HepG2 (cell line): ENCODE measurements around the gene IQCE. TPM values are rescaled to one million over a fixed set of nuclear protein-coding genes. Genes with fewer than 3 reads are reported as not detected.

Source experiments
- ATAC-seq: fragments of 200-7000 bp; cut with Tn5 transposase; 3 replicates; pipeline ENCODE4 v1.9.1; 2020; ENCODE audit warnings: mild to moderate bottlenecking, moderate library complexity
- BruUV-seq: library from RNA; stranded (reverse); fragments of 400-500 nt; replicated peaks from 2 replicates; lab custom pipeline; 2021; lab: Mats Ljungman, UMichigan
- CTCF ChIA-PET: fragments of 300-600 bp; formaldehyde crosslinking; extraction: SDS; loops from one replicate; lab custom pipeline; 2021; ENCODE audit warnings: low total read pairs, inconsistent platforms, low intra/inter-chr PET ratio; lab: Yijun Ruan, JAX
- POLR2A ChIA-PET: fragments of 350-600 bp; sonication (Branson Sonifier 250); formaldehyde crosslinking; loops from one replicate; lab custom pipeline; 2020; ENCODE audit warnings: antibody characterized with exemption, inconsistent platforms; lab: Yijun Ruan, JAX
- DNase-seq: peaks from one replicate; pipeline ENCODE4 v3.0.0-alpha.2; 2015; ENCODE audit warnings: low spot score
- FAIRE-seq: peaks from 3 replicates; lab custom pipeline; 2011; peaks lifted over from hg19 to GRCh38; lab: Jason Lieb, UNC
- H2AFZ ChIP-seq: one replicate; pipeline ENCODE4 v1.6.1; 2011; ENCODE audit warnings: low read length, inconsistent platforms
- H3K27ac ChIP-seq: fragments of 300-600 bp; 3 replicates; pipeline ENCODE4 v1.8.0; 2011; ENCODE audit warnings: mixed run types, mild to moderate bottlenecking, mixed read lengths, low read length, inconsistent platforms; ENCODE audit not compliant: insufficient read depth; ENCODE audit errors: extremely low read length
- H3K27me3 ChIP-seq, 2 experiments: fragments of 200-600 bp in 1 of 2; 2 replicates in 1 of 2; 3 replicates in 1 of 2; pipeline versions ENCODE4 v1.6.0 to v1.8.0; 2011; ENCODE audit warnings: low read length in 2 of 2, mild to moderate bottlenecking in 2 of 2, moderate library complexity in 2 of 2, inconsistent platforms in 1 of 2; ENCODE audit not compliant: insufficient read depth in 2 of 2, control insufficient read depth in 1 of 2
- H3K36me3 ChIP-seq, 2 experiments: fragments of 200-600 bp in 1 of 2; replicated peaks in 1 of 2; 2 replicates in 1 of 2; 3 replicates in 1 of 2; pipeline versions ENCODE4 v1.5.1 to v1.8.0; 2011; ENCODE audit warnings: low read length in 2 of 2, inconsistent platforms in 1 of 2; ENCODE audit not compliant: insufficient read depth in 2 of 2, control insufficient read depth in 1 of 2
- H3K4me1 ChIP-seq: 2 replicates; pipeline ENCODE4 v1.5.1; 2012; ENCODE audit warnings: low read length, inconsistent platforms; ENCODE audit not compliant: insufficient read depth
- H3K4me2 ChIP-seq: 2 replicates; pipeline ENCODE4 v1.6.0; 2011; ENCODE audit warnings: low read depth, low read length, inconsistent platforms
- H3K4me3 ChIP-seq, 3 experiments: fragments of 200-600 bp in 1 of 3; sonication (generic), shearing (Covaris generic) in 1 of 3; replicated peaks in 1 of 3; 2 replicates each; pipeline ENCODE4 v1.5.1; 2011 to 2016; ENCODE audit warnings: low read length in 3 of 3, inconsistent platforms in 2 of 3, low read depth in 2 of 3, mild to moderate bottlenecking in 2 of 3, control low read depth in 1 of 3, mixed read lengths in 1 of 3; ENCODE audit not compliant: insufficient read depth in 1 of 3
- H3K79me2 ChIP-seq: one replicate; pipeline ENCODE4 v1.6.1; 2011; ENCODE audit warnings: low read length, inconsistent platforms; ENCODE audit not compliant: insufficient read depth
- H3K9ac ChIP-seq: 2 replicates; pipeline ENCODE4 v1.6.0; 2011; ENCODE audit warnings: mild to moderate bottlenecking, low read depth, low read length, inconsistent platforms; ENCODE audit not compliant: insufficient read depth
- H3K9me3 ChIP-seq: 2 replicates; pipeline ENCODE4 v1.5.1; 2012; ENCODE audit warnings: mild to moderate bottlenecking, low read length
- H4K20me1 ChIP-seq: 2 replicates; pipeline ENCODE4 v1.6.0; 2011; ENCODE audit warnings: inconsistent platforms, mild to moderate bottlenecking, low read length, moderate library complexity; ENCODE audit not compliant: insufficient read depth
- ARHGAP35 ChIP-seq: sonication (generic); formaldehyde crosslinking; IDR thresholded peaks from 2 replicates; pipeline ENCODE4 v1.9.0; 2022; ENCODE audit warnings: mild to moderate bottlenecking, inconsistent platforms, moderate library complexity, missing genetic modification reagents, borderline replicate concordance
- ATF2 ChIP-seq: sonication (generic); formaldehyde crosslinking; IDR thresholded peaks from 2 replicates; pipeline ENCODE4 v1.4.0; 2020; ENCODE audit warnings: missing genetic modification reagents
- CENPX ChIP-seq: sonication (generic); formaldehyde crosslinking; IDR thresholded peaks from 2 replicates; pipeline ENCODE4 v1.9.0; 2021; ENCODE audit warnings: mild to moderate bottlenecking, missing genetic modification reagents, moderate library complexity
- HMGXB3 ChIP-seq: sonication (generic); formaldehyde crosslinking; IDR thresholded peaks from 2 replicates; pipeline ENCODE4 v1.4.0; 2020; ENCODE audit warnings: missing genetic modification reagents, borderline replicate concordance
- IRF9 ChIP-seq: sonication (generic); formaldehyde crosslinking; IDR thresholded peaks from 2 replicates; pipeline ENCODE4 v1.8.0; 2022; ENCODE audit warnings: missing genetic modification reagents, mild to moderate bottlenecking, borderline replicate concordance
- KAT7 ChIP-seq: IDR thresholded peaks from 2 replicates; pipeline ENCODE4 v1.6.1; 2018; ENCODE audit warnings: borderline replicate concordance, missing compliant biosample characterization
- KMT2B ChIP-seq: IDR thresholded peaks from 2 replicates; pipeline ENCODE4 v1.6.1; 2016; ENCODE audit warnings: missing genetic modification reagents, missing compliant biosample characterization
- NFIB ChIP-seq: sonication (generic); formaldehyde crosslinking; IDR thresholded peaks from 2 replicates; pipeline ENCODE4 v1.9.0; 2021; ENCODE audit warnings: missing genetic modification reagents, mild to moderate bottlenecking, borderline replicate concordance
- PAX8 ChIP-seq: sonication (generic); formaldehyde crosslinking; IDR thresholded peaks from 2 replicates; pipeline ENCODE4 v1.8.0; 2022; ENCODE audit warnings: mild to moderate bottlenecking, missing genetic modification reagents, borderline replicate concordance
- PBX3 ChIP-seq: sonication (generic); formaldehyde crosslinking; IDR thresholded peaks from 2 replicates; pipeline ENCODE4 v1.8.1; 2023; ENCODE audit warnings: missing genetic modification reagents, inconsistent platforms, borderline replicate concordance
- RNF2 ChIP-seq: fragments of 450-650 bp; conservative IDR thresholded peaks from 2 replicates; pipeline ENCODE4 v1.6.1; 2016; ENCODE audit warnings: low read depth
- SP5 ChIP-seq: IDR thresholded peaks from 2 replicates; pipeline ENCODE4 v1.6.1; 2016; ENCODE audit warnings: low read depth, borderline replicate concordance
- ZNF569 ChIP-seq: sonication (generic); formaldehyde crosslinking; IDR thresholded peaks from 2 replicates; pipeline ENCODE4 v1.5.0; 2020; ENCODE audit warnings: mild to moderate bottlenecking, missing genetic modification reagents, moderate library complexity, borderline replicate concordance
- ZNF891 ChIP-seq: sonication (generic); formaldehyde crosslinking; IDR thresholded peaks from 2 replicates; pipeline ENCODE4 v1.5.0; 2020; ENCODE audit warnings: mild to moderate bottlenecking, missing genetic modification reagents
- WGBS: methylation state at CpG from one replicate; pipeline ENCODE4 v1.1.6; 2017; ENCODE audit warnings: low lambda C conversion rate; 5-methylcytosine and 5-hydroxymethylcytosine counted together
- in situ Hi-C: cut with HindIII; loops from 2 replicates; pipeline ENCODE4 v1.10.0; 2017; ENCODE audit warnings: low pct_unique_long_range_greater_than_20kb; ENCODE audit not compliant: extremely low pct_ligation_motif_present
- intact Hi-C: fragments of 100-400 bp; cut with micrococcal nuclease; formaldehyde crosslinking; loops from one replicate; pipeline ENCODE4 v1.10.0; 2022; ENCODE audit not compliant: unreplicated experiment
- polyA plus RNA-seq, 8 experiments: library from polyadenylated mRNA; depleted of rRNA in 3 of 8; stranded (reverse) in 7 of 8; unstranded in 1 of 8; fragments of >200 nt; fragmentation: Illumina TruSeq in 4 of 8; extraction: Trizol in 4 of 8; gene quantifications; 2 replicates each; pipeline versions ENCODE4 v1.2.1 to v1.2.3, GENCODE V29; 2011 to 2016; ENCODE audit warnings: low read depth in 4 of 8, missing spikeins in 1 of 8, mixed read lengths in 1 of 8; ENCODE audit not compliant: insufficient read depth in 1 of 8
- total RNA-seq, 5 experiments: library from RNA; depleted of rRNA; stranded (reverse); fragments of >200 nt; fragmentation: Illumina TruSeq; extraction: Trizol; gene quantifications; 2 replicates each; pipeline ENCODE4 v1.2.3, GENCODE V29; 2016; ENCODE audit warnings: low read depth in 1 of 5

IQCE gene
- total and polyA plus RNA-seq, 2 of the 13 experiments (the other 11 are each of a cell fraction or from before 2014, with no cell fraction given), result 1.5 to 2.5 TPM

GRCh38 chr7:2595258-2595860, 36.6 kb downstream of the IQCE start:
- H3K9ac ChIP-seq, result no peak overlapping the region
- H4K20me1 ChIP-seq, result no peaks in the 10 kb centered on the region
- H3K4me1 ChIP-seq, result no peaks in the 10 kb centered on the region
- H3K79me2 ChIP-seq, result no peaks in the 10 kb centered on the region
- no TSS peak for BruUV-seq
- H2AFZ ChIP-seq, result no peak overlapping the region
- H3K27ac ChIP-seq, result no peak overlapping the region
- H3K4me3 ChIP-seq, result no peak overlapping the region
- no peaks in the 10 kb centered on the region for H3K9me3 ChIP-seq
- DNase-seq (no peak), ATAC-seq (no peak), FAIRE-seq (no peak)
- 97% methylated on average over 4 of the region's 27 CpGs for WGBS
- in situ Hi-C loops (no loop called here), intact Hi-C loops (no loop called here)
- CTCF ChIA-PET, result no interaction called here
- TF ChIP-seq HMGXB3 (CRISPR knock-in tag) (no peak), CENPX (CRISPR knock-in tag) (no peak), NFIB (no peak), KMT2B (no peak), ZNF891 (CRISPR knock-in tag) (no peak), ATF2 (CRISPR knock-in tag) (no peak), PBX3 (CRISPR knock-in tag) (no peak), KAT7 (CRISPR knock-in tag) (no peak), ZNF569 (CRISPR knock-in tag) (no peak), ARHGAP35 (CRISPR knock-in tag) (no peak), SP5 (CRISPR knock-in tag) (no peak), IRF9 (CRISPR knock-in tag) (no peak), PAX8 (no peak), RNF2 (no peak)
- no peaks in the 10 kb centered on the region for H3K27me3 ChIP-seq
- no peak overlapping the region for H3K4me2 ChIP-seq
- no peaks in the 10 kb centered on the region for H3K36me3 ChIP-seq
- POLR2A ChIA-PET, result no interaction called here
